GM19397 (cell line): ENCODE measurements around the gene THADA.
"Not testable (repeated sequence)": the region's sequence is repeated elsewhere in the genome, so short reads cannot be mapped to it uniquely, and the experiment has no call there.

Experiments used
- ATAC-seq: cut with Tn5 transposase; IDR thresholded peaks from one replicate; pipeline ENCODE4 v1.9.1; 2021; ENCODE audit warnings: mild to moderate bottlenecking, moderate library complexity; ENCODE audit not compliant: unreplicated experiment

THADA gene

GRCh38 chr2:43199492-43200488 lies 396.0 kb downstream of the THADA start:
- ATAC-seq: no peak

- ATAC-seq: no peak
Observed at GRCh38 chr2:43198263-43198662, 397.6 kb downstream of the THADA start.

- ATAC-seq: no peak
Observed at GRCh38 chr2:43197588-43197896, 398.3 kb downstream of the THADA start.

GRCh38 chr2:43196768-43197587 lies 398.9 kb downstream of the THADA start:
- no peak for ATAC-seq

- peak; percentile 60 for ATAC-seq
Observed at GRCh38 chr2:43194121-43194869, 401.5 kb downstream of the THADA start.

GRCh38 chr2:43193652-43194120 lies 402.2 kb downstream of the THADA start:
- ATAC-seq: no peak

- no peak for ATAC-seq
Observed at GRCh38 chr2:43192744-43193651, 402.8 kb downstream of the THADA start.

GRCh38 chr2:43191947-43192516 lies 403.8 kb downstream of the THADA start:
- ATAC-seq: no peak

GRCh38 chr2:43190311-43191052 lies 405.4 kb downstream of the THADA start:
- ATAC-seq: no peak

- ATAC-seq: not testable (repeated sequence)
Observed at GRCh38 chr2:43189861-43190260, 406.0 kb downstream of the THADA start.

GRCh38 chr2:43188561-43189386 lies 407.1 kb downstream of the THADA start:
- no peak for ATAC-seq

- ATAC-seq: no peak
Observed at GRCh38 chr2:43186679-43187374, 409.0 kb downstream of the THADA start.

- ATAC-seq: no peak
Observed at GRCh38 chr2:43186321-43186678, 409.5 kb downstream of the THADA start.

GRCh38 chr2:43185146-43185545 lies 410.7 kb downstream of the THADA start:
- no peak for ATAC-seq

GRCh38 chr2:43184339-43184895 lies 411.4 kb downstream of the THADA start:
- no peak for ATAC-seq

- ATAC-seq: no peak
Observed at GRCh38 chr2:43183743-43184142, 412.1 kb downstream of the THADA start.

GRCh38 chr2:43180897-43181296 lies 414.9 kb downstream of the THADA start:
- no peak for ATAC-seq
